ENCODE data around the gene MAGEA12. TPM values are rescaled to one million over a fixed set of nuclear protein-coding genes. Genes with fewer than 3 reads are reported as not detected.
"Not testable (repeated sequence)": the region's sequence is repeated elsewhere in the genome, so short reads cannot be mapped to it uniquely, and the experiment has no call there.

The MAGEA12 gene
- total RNA-seq, 1 donor from 2014 or later: not detected

DNA sequence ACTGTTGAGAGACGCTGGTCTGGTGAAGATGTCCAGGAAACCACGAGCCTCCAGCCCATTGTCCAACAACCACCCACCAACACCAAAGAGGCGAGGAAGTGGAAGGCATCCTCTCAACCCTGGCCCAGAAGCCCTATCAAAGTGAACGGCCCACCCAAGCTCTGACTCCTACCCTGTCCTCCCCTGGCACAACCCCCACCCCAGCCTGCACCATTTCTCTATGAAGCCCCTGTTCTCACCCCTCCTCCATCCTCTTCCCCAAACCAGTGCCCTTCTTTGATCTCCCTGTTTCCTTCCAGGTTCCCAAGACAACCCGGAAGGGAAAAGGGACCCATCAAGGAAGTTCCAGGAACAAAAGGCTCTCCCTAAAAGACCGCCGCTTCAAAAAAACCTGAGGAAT lies 26.0 kb downstream of the MAGEA12 start:
- H3K9me3 ChIP-seq (ENCODE audit: low read depth); H3K79me2 ChIP-seq (ENCODE audit: low read depth); H3K27me3 Mint-ChIP-seq (ENCODE audit: insufficient read depth, low read depth); H3F3A ChIP-seq (ENCODE audit: low read depth); H3K9ac ChIP-seq; H3K4me3 ChIP-seq; DNase-seq (ENCODE audit: low spot score); H3K4me1 ChIP-seq; H3K9me3 Mint-ChIP-seq; H3K36me3 Mint-ChIP-seq; H3K4me2 ChIP-seq; H3K27ac Mint-ChIP-seq; H3K4me3 Mint-ChIP-seq; H3K27me3 ChIP-seq; H3K36me3 ChIP-seq; H2AFZ ChIP-seq (replicated peaks); H3K4me1 Mint-ChIP-seq; H3K27ac ChIP-seq; H4K20me1 ChIP-seq (ENCODE audit: low read depth): not testable (repeated sequence)

DNA sequence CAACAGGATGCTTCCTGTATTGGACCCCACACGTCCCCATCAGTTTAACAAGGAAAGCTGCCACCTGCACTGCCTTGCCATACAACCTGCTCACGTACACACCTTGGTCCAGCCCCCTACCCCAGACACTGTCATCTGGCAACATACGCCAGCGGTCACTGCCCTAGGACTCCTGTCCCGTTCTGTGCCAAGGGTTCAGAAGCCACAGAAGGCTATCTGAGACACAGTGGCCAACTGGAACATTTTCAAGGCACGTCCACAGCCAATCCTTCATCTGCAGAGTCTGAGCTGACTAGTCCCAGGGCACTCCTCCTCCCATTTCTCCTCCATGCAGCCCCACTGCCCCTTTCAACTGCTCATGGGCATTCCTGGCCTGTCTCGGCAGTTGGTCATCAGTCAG lies 28.0 kb downstream of the MAGEA12 start:
- H3K9me3 Mint-ChIP-seq; H3K36me3 ChIP-seq; H3K4me1 ChIP-seq; DNase-seq (ENCODE audit: low spot score); H3K27me3 Mint-ChIP-seq (ENCODE audit: insufficient read depth, low read depth); H3K27ac Mint-ChIP-seq; H3K4me2 ChIP-seq; H3K27ac ChIP-seq; H3K9ac ChIP-seq; H3K4me3 Mint-ChIP-seq; H3K9me3 ChIP-seq (ENCODE audit: low read depth); H3F3A ChIP-seq (ENCODE audit: low read depth); H2AFZ ChIP-seq (replicated peaks); H3K4me1 Mint-ChIP-seq; H3K27me3 ChIP-seq; H3K79me2 ChIP-seq (ENCODE audit: low read depth); H3K36me3 Mint-ChIP-seq; H4K20me1 ChIP-seq (ENCODE audit: low read depth); H3K4me3 ChIP-seq: not testable (repeated sequence)

DNA sequence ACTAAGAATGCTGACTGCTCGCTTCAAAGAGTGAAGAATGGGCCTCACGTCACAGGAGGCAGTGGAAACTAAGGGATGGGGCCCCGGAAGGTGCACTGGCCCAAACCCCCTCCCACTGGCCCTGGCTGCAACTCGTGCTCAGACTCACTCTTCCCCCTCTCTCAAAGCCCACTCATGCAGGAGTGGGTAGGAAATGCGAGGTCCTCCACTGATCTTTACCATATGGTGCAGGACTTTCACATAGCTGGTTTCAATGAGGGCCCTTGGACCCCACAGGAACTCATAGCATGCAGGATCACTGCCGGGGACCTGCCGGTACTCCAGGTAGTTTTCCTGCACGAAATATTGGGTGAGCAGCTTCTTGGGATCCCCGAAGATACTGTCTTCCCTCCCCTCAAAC lies 33.0 kb downstream of the MAGEA12 start:
- not testable (repeated sequence) for H3K27ac ChIP-seq; H3K27ac Mint-ChIP-seq; H3K4me2 ChIP-seq; H3K4me1 Mint-ChIP-seq; H3K4me3 ChIP-seq; H3K9me3 ChIP-seq (ENCODE audit: low read depth); H3K4me1 ChIP-seq; H3K27me3 ChIP-seq; H3K9me3 Mint-ChIP-seq; H3K4me3 Mint-ChIP-seq; DNase-seq (ENCODE audit: low spot score); H3K36me3 ChIP-seq; H2AFZ ChIP-seq (replicated peaks); H3K9ac ChIP-seq; H3K27me3 Mint-ChIP-seq (ENCODE audit: insufficient read depth, low read depth); H3K79me2 ChIP-seq (ENCODE audit: low read depth); H4K20me1 ChIP-seq (ENCODE audit: low read depth); H3K36me3 Mint-ChIP-seq; H3F3A ChIP-seq (ENCODE audit: low read depth)

DNA sequence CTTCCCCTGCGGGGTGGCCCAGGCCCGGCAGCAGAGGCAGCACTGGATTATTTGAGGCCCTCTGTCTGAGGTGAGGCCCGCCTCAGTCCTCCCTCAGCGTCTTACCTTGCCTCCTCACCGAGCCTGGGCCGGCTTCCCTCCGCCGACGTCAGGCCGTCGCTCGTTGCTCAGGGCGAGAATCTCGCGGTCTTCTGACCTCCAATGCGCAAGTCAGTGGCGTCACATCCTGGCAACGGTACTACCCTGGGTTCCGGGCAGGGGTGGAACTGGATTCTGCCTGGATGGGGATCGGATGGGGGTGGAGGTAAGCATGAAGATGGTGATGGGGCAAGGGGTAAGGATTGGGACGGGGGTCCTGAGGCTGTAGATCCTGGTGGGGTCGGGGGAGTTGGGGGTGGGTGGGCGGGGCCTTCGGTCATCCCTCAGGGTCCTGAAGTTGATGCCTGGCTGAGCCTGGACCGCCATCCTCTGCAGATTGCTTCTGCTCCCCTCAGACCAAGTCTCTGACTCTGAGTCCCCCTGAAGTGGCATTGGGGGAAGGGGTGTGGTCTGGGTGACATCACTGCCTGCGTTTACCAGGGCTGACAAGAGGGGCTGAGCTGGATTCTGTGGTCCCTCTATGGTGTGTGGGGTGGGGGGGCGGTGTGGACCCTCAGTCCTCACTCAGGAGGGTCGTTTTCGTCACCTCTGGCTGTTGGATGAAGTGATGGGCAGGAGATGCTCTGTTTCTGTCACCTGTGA lies 36.2 kb downstream of the MAGEA12 start, which contains the start of gene MAGEA6:
Gene MAGEA6, minus strand, starts transcription at position 141 of the 741 bp plus-strand sequence. CDS start 2,039 bp downstream, outside the sequence.
- H3K36me3 Mint-ChIP-seq; H2AFZ ChIP-seq (replicated peaks); H3K9me3 Mint-ChIP-seq; H3K27ac Mint-ChIP-seq; H3K4me1 Mint-ChIP-seq; H3K4me2 ChIP-seq; H3K27me3 ChIP-seq; DNase-seq (ENCODE audit: low spot score); H3K4me1 ChIP-seq; H3K9me3 ChIP-seq (ENCODE audit: low read depth); H4K20me1 ChIP-seq (ENCODE audit: low read depth); H3K4me3 ChIP-seq; H3K27me3 Mint-ChIP-seq (ENCODE audit: insufficient read depth, low read depth); H3F3A ChIP-seq (ENCODE audit: low read depth); H3K27ac ChIP-seq; H3K79me2 ChIP-seq (ENCODE audit: low read depth); H3K9ac ChIP-seq; H3K4me3 Mint-ChIP-seq; H3K36me3 ChIP-seq: not testable (repeated sequence)

DNA sequence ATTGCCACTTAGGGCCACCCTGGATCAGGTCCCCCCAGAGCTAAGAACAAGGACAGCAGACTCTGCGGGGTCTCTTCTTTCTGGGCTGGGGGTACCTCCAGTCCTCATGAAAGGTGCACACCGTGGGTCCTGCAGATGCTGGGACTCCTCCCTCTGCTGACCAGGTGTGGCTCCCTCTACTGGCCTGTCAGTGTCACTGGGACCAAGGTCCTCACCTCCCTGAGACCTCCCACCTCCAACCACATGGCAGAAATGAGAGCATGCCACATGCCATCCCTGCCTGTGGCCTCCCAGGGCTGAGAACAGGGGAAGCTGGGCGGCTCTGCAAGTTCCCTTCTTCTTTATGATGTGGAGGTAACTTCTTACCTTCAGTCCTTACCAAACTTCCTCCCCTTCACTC lies 53.5 kb downstream of the MAGEA12 start:
- H3K27me3 ChIP-seq; H3K9me3 ChIP-seq (ENCODE audit: low read depth); H3F3A ChIP-seq (ENCODE audit: low read depth); H3K4me2 ChIP-seq; H3K4me1 ChIP-seq; H3K27ac Mint-ChIP-seq; H3K36me3 ChIP-seq; H3K4me3 Mint-ChIP-seq; H4K20me1 ChIP-seq (ENCODE audit: low read depth); H3K4me1 Mint-ChIP-seq; H3K36me3 Mint-ChIP-seq; H3K79me2 ChIP-seq (ENCODE audit: low read depth); H2AFZ ChIP-seq (replicated peaks); DNase-seq (ENCODE audit: low spot score); H3K4me3 ChIP-seq; H3K9me3 Mint-ChIP-seq; H3K27me3 Mint-ChIP-seq (ENCODE audit: insufficient read depth, low read depth); H3K27ac ChIP-seq; H3K9ac ChIP-seq: not testable (repeated sequence)

Other genes with a start within 250 kb of the MAGEA12 start
- gene GABRQ, start 95.9 kb upstream of the MAGEA12 start, total RNA-seq (ENCODE audit: low replicate concordance): 0.90 and 1.5 TPM in 2 replicates
- gene MAGEA3, start 35.0 kb upstream of the MAGEA12 start, total RNA-seq (ENCODE audit: low replicate concordance): not detected in 2 replicates
- not detected in 2 replicates for gene CSAG2, start 24.5 kb upstream of the MAGEA12 start, total RNA-seq (ENCODE audit: low replicate concordance)
- not detected in 2 replicates for gene MAGEA2B, start 19.1 kb upstream of the MAGEA12 start, total RNA-seq (ENCODE audit: low replicate concordance)
- gene CSAG1, start within 50 bp of the MAGEA12 start, total RNA-seq (ENCODE audit: low replicate concordance): not detected in 2 replicates
- gene MAGEA2, start 20.1 kb downstream of the MAGEA12 start, total RNA-seq (ENCODE audit: low replicate concordance): not detected in 2 replicates
- gene CSAG3, start 25.5 kb downstream of the MAGEA12 start, total RNA-seq (ENCODE audit: low replicate concordance): not detected in 2 replicates
- gene MAGEA6, start 35.9 kb downstream of the MAGEA12 start, total RNA-seq (ENCODE audit: low replicate concordance): not detected in 2 replicates
- gene CETN2, start 97.0 kb downstream of the MAGEA12 start, total RNA-seq (ENCODE audit: low replicate concordance): 43.5 and 82.3 TPM in 2 replicates
- gene NSDHL, start 97.3 kb downstream of the MAGEA12 start, total RNA-seq (ENCODE audit: low replicate concordance): 15.2 and 15.9 TPM in 2 replicates
- 14.0 and 14.8 TPM in 2 replicates for gene ZNF185, start 164.3 kb downstream of the MAGEA12 start, total RNA-seq (ENCODE audit: low replicate concordance)